ENCODE measurements around the gene TTLL11.

DNA sequence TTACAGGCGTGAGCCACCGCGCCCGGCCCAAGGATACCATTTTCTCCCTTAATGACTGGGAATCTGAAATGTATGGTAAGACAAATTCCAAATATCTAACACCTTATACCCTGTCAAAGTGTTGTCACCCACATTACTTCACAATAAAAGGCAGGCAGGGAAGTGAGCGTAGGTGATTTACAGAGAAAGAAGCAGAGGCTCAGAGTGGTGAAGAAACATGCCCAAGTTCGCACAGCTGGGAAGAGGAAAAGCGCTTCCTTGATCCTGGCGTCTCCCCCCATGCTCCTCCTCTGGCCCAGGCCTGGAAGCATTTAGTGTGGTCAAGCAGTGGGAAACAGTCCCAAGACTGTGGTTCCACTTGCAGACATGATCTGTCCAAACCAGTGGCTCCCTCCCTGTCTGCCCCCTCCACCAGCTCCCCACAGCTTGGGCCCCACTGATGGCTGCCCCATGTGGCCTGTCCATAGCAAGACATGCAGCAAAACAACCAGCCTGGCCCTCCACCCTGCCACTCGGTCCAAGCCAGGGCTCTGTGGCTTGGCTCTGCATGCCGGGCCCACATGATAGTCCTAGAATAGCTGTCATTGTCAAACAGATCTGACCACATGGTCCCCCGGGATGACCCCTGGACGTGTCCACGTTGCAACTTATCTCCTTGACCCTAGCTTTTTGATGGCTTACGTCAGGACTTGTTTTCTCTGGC, 107.2 kb downstream of the TTLL11 start:
- TF ChIP-seq, protein P1, sequence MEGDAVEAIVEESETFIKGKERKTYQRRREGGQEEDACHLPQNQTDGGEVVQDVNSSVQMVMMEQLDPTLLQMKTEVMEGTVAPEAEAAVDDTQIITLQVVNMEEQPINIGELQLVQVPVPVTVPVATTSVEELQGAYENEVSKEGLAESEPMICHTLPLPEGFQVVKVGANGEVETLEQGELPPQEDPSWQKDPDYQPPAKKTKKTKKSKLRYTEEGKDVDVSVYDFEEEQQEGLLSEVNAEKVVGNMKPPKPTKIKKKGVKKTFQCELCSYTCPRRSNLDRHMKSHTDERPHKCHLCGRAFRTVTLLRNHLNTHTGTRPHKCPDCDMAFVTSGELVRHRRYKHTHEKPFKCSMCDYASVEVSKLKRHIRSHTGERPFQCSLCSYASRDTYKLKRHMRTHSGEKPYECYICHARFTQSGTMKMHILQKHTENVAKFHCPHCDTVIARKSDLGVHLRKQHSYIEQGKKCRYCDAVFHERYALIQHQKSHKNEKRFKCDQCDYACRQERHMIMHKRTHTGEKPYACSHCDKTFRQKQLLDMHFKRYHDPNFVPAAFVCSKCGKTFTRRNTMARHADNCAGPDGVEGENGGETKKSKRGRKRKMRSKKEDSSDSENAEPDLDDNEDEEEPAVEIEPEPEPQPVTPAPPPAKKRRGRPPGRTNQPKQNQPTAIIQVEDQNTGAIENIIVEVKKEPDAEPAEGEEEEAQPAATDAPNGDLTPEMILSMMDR (IDR thresholded peaks at IDR 0.05; ENCODE audit: low read depth, low read length, poor library complexity, severe bottlenecking) = no peak
- TF ChIP-seq EZH2phosphoT487 (IDR thresholded peaks at IDR 0.05; ENCODE audit: borderline replicate concordance, low read length) = no peak

Measured in DOHH2 (cell line).